ENCODE data around the gene UBE2J2. TPM values are rescaled to one million over a fixed set of nuclear protein-coding genes. Genes with fewer than 3 reads are reported as not detected.

UBE2J2 gene
- total RNA-seq, 2 donors from 2014 or later, result 35.9 to 41.5 TPM

- intact Hi-C loops (cut with DNase I), result no loop called here
- ATAC-seq, result no peak
- peak; percentile 22 for DNase-seq
Measured at GRCh38 chr1:1210726-1211540, 62.7 kb downstream of the UBE2J2 start.

- DNase-seq, result peak; percentile 20
- no peak for ATAC-seq
- intact Hi-C loops (cut with DNase I), result no loop called here
Measured at GRCh38 chr1:1208713-1209433, 64.8 kb downstream of the UBE2J2 start.

GRCh38 chr1:1207571-1207892 is 66.1 kb downstream of the UBE2J2 start:
- no peak for ATAC-seq
- DNase-seq, result no peak
- intact Hi-C loops (cut with DNase I), result no loop called here

- ATAC-seq (no peak), DNase-seq (peak; percentile 14)
- intact Hi-C loops (cut with DNase I), result no loop called here
Measured at GRCh38 chr1:1206966-1207531, 66.6 kb downstream of the UBE2J2 start.

- intact Hi-C loops (cut with DNase I), result no loop called here
- DNase-seq (peak; percentile 20), ATAC-seq (peak in 1 of 2 donors; percentile 34)
Measured at GRCh38 chr1:1206376-1206965, 67.2 kb downstream of the UBE2J2 start, which contains the start of gene TNFRSF18. Gene TNFRSF18, minus strand, starts transcription at chr1:1206592. Its CDS starts 21 bp downstream, at chr1:1206571.

GRCh38 chr1:1205769-1206375 is 67.8 kb downstream of the UBE2J2 start:
- intact Hi-C loops (cut with DNase I), result no loop called here
- DNase-seq (peak; percentile 15), ATAC-seq (no peak)

- ATAC-seq, result no peak
- intact Hi-C loops (cut with DNase I), result no loop called here
- peak; percentile 15 for DNase-seq
Measured at GRCh38 chr1:1204998-1205768, 68.5 kb downstream of the UBE2J2 start.

GRCh38 chr1:1204425-1204920 is 69.2 kb downstream of the UBE2J2 start:
- intact Hi-C loops (cut with DNase I), result no loop called here
- ATAC-seq (no peak), DNase-seq (no peak)

Small RNA genes within 50 kb of the gene (microRNA-seq; reads per million reads assigned to microRNA genes)
- gene MIR6726 (2.2 reads per million in 2 donors), gene MIR6727 (0 to 0.54 reads per million in 2 donors)

Other genes starting within 250 kb of the UBE2J2 start
- not detected for gene RNF223, start 199.5 kb downstream of the UBE2J2 start, total RNA-seq
- 1 to 10 TPM; 5.3 to 6.1 TPM for gene C1orf159, start 157.8 kb downstream of the UBE2J2 start, total RNA-seq
- gene TTLL10, start 100.0 kb downstream of the UBE2J2 start, total RNA-seq, result not detected
- gene TNFRSF18, start 67.3 kb downstream of the UBE2J2 start, total RNA-seq, result under 1 TPM in 1 of 2 donors, not detected in 1; 0.44 TPM
- gene TNFRSF4, start 59.7 kb downstream of the UBE2J2 start, total RNA-seq, result 1 to 10 TPM; 1.2 to 1.6 TPM
- 100 to 1,000 TPM; 132 to 173 TPM for gene SDF4, start 41.9 kb downstream of the UBE2J2 start, total RNA-seq
- gene B3GALT6, start 41.6 kb downstream of the UBE2J2 start, total RNA-seq, result 10 to 100 TPM; 11.3 to 16.0 TPM
- gene C1QTNF12, start 27.1 kb downstream of the UBE2J2 start, total RNA-seq, result 1 to 10 TPM in 1 of 2 donors, not detected in 1; 1.5 TPM
- gene SCNN1D, start 6.6 kb upstream of the UBE2J2 start, total RNA-seq, result 1 to 10 TPM; 3.5 to 4.1 TPM
- gene ACAP3, start 34.1 kb upstream of the UBE2J2 start, total RNA-seq, result 10 to 100 TPM; 36.2 to 46.7 TPM
- gene PUSL1, start 34.7 kb upstream of the UBE2J2 start, total RNA-seq, result 10 to 100 TPM; 11.4 to 12.2 TPM
- 10 to 100 TPM; 48.5 to 60.0 TPM for gene INTS11, start 50.8 kb upstream of the UBE2J2 start, total RNA-seq
- 10 to 100 TPM; 31.8 to 32.5 TPM for gene CPTP, start 50.9 kb upstream of the UBE2J2 start, total RNA-seq
- under 1 TPM; 0.44 to 0.65 TPM for gene TAS1R3, start 57.4 kb upstream of the UBE2J2 start, total RNA-seq
- gene DVL1, start 75.6 kb upstream of the UBE2J2 start, total RNA-seq, result 10 to 100 TPM; 63.5 to 69.2 TPM
- 10 to 100 TPM; 38.3 to 44.3 TPM for gene MXRA8, start 84.7 kb upstream of the UBE2J2 start, total RNA-seq
- 100 to 1,000 TPM; 184 to 199 TPM for gene AURKAIP1, start 101.4 kb upstream of the UBE2J2 start, total RNA-seq
- gene CCNL2, start 125.5 kb upstream of the UBE2J2 start, total RNA-seq, result 10 to 100 TPM; 56.0 to 89.0 TPM
- 100 to 1,000 TPM; 112 to 134 TPM for gene MRPL20, start 133.4 kb upstream of the UBE2J2 start, total RNA-seq
- gene ANKRD65, start 147.4 kb upstream of the UBE2J2 start, total RNA-seq, result 1 to 10 TPM; 2.2 to 3.0 TPM
- 10 to 100 TPM; 24.9 to 66.4 TPM for gene VWA1, start 161.8 kb upstream of the UBE2J2 start, total RNA-seq
- 1 to 10 TPM; 1.7 to 2.4 TPM for gene ATAD3C, start 175.8 kb upstream of the UBE2J2 start, total RNA-seq
- 1 to 10 TPM; 6.9 to 7.3 TPM for gene ATAD3B, start 197.9 kb upstream of the UBE2J2 start, total RNA-seq
- 10 to 100 TPM; 14.1 to 24.3 TPM for gene ATAD3A, start 238.3 kb upstream of the UBE2J2 start, total RNA-seq

All from left cardiac atrium (tissue), 4 donors.